Measurements from ENCODE around the gene PTPN13.
"Not testable (repeated sequence)": the region's sequence is repeated elsewhere in the genome, so short reads cannot be mapped to it uniquely, and the experiment has no call there.

PTPN13 gene

DNA sequence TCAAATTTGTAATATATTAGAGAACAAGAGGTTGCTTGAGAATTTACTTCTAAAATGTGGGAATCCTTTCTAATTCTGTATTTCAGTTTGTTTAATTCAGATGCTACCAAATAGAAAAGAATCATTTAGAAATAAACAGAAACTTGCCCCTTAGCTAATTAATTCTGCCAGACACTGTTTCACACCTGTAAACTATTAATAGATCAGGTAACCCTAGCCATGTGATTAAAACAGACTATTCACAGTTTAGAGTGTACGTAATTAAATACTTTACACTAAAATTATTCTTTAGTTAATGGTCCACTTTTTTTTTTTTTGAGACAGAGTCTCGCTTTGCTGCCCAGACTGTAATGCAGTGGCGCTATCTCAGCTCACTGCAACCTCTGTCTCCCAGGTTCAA lies 124.0 kb downstream of the PTPN13 start:
- DNase-seq: no peak

DNA sequence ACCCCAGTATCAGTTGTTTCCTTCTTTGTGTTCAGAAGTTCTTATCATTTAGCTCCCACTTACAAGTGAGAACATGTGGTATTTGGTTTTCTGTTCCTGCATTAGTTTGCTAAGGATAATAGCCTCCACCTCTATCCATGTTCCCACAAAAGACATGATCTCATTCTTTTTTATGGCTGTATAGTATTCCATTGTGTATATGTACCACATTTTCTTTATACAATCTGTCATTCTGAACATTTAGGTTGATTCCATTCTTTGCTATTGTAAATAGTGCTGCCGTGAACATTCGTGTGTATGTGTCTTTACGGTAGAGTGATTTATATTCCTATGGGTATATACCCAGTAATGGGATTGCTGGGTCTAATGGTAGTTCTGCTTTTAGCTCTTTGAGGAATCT lies 125.0 kb downstream of the PTPN13 start:
- DNase-seq: not testable (repeated sequence)

DNA sequence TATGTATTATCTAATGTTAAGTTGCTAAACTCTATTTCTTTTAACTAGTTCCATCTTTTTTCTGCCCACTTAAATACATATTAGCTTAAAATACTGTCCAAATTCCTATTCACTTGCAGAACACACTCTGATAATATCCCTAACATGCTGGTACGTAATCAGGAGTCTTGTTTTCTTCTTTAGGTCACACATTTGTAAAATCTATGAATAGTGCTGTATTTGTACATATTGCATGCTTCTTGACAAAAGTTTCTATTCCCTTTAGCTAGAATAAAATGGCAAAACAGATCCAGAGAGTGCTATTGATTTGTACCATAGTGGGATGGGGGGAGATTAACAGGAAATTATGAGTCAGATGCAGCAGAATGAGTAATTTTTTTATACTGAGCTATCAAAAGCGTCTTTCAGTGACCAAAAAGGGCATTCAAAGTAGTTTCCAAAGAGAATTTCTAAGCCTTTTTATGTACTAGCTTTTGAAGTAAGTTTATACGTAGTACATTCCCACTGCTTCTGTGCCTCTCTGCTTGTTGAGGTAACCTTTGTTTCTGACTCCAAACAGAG lies 126.5 kb downstream of the PTPN13 start:
- no peak for DNase-seq

DNA sequence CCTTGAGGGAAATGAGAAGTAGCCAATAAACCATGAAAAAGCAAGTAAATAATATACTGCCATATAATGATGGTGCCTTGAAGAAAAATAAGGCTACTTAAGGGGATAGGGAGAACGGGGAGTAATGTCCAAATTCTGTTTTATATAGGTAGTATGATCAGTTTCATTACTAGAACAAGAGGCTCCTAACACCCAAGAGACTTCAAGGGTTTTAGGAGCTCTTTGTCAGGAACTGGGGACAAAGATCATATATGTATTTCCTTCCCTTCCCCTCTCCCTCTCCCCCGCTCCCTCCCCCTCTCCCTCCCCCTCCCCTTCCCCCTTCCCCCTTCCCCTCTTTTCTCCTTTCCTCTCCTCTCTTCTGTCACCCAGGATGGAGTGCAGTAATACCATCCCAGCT lies 127.3 kb downstream of the PTPN13 start:
- DNase-seq: no peak

DNA sequence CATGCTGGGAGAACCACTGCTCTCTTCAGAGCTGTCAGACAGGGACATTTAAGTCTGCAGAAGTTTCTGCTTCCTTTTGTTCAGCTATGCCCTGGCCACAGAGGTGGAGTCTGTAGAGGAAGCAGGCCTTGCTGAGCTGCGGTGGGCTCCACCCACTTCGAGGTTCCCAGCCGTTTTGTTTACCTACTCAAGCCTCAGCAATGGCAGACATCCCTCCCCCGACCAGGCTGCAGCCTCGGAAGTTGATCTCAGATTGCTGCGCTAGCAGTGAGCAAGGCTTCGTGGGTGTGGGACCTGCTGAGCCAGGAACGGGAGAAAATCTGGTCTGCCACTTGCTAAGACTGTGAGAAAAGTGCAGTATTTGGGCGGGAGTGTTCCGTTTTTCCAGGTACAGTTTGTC lies 136.2 kb downstream of the PTPN13 start:
- DNase-seq: no peak

DNA sequence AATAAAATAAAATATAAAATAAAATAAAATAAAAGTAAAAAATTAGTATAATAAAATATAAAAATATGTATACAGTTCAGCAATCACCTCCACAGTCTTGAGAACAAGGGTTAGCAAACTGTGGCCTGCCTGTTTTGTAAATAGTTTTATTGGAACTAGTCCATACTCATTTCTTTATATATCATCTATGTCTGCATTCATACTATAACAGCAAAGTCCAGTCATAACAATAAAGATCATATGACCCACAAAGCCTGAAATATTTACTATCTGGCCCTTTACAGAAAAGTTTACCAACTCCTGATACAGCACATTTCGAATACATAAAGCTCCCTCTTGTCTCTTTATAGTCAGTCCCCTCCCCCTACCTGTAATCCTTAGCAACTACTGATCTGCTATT lies 143.1 kb downstream of the PTPN13 start:
- DNase-seq: no peak

DNA sequence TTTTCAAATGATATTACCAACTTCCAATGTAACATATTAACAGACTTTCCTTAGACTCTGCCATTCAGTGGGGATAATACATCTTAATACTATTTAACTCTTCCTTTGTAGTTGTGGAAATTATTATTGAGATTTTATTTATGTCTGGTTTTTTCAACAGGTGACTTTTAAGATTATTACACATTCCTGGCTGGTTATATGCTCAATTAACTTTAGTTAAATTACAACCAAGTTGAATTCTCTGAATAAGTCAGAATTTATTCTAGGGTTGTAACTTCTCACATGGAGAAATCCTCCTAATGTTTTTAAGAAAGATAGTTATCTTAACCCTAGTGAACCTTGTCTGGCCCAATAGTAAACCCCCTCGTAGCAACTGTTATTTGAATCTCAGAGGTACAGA lies 147.7 kb downstream of the PTPN13 start:
- DNase-seq: no peak

DNA sequence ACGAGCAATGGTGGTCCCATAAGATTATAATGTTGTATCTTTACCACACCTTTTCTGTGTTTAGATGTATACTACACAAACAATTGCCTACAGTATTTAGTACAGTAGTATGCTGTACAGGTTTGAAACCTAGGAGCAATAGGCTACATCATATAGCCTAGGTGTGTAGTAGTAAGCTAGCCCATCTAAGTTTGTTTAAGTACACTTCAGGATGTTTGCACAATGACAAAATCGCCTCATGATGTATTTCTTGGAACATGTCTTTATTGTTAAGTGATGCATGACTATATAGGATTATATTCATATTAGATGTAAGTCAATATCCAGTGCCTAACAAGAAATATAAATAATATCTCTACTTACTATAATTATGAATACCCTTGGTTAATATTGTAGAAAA lies 150.5 kb downstream of the PTPN13 start:
- DNase-seq: no peak

DNA sequence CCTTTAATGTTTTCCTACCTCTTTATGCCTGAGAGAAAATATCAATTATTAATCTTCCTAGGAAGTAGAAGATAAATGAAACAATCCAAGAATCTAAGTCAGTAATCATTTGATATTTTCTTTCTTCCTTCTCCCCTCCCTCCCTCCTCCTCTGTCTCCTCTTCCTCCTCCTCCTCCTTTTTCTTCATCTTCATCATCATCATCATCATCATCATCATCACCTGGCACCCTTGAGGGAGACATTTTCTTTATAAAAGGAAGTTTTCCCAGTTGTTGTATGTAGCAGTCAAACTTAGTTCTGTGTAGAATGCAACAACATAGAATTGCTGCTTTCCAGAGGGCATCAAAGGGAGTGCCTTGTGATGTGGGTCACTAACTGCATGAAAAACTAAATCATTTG lies 155.0 kb downstream of the PTPN13 start:
- DNase-seq: no peak

DNA sequence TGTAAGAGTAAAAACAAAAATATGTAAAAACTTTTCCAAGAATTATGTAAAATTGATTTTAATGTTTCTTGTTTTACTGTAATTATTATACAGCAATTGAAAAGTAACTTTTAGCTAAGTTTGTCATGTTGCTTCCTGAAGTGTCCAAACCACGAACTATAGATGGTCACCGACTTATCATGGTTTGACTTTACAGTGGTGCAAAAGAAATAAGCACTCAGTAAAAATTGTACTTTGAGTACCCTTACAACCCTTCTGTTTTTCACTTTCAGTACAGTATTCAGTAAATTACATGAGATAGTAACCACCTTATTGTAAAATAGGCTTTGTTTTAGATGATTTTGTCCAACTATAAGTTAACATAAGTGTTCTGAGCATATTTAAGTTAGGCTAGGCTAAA lies 161.3 kb downstream of the PTPN13 start:
- DNase-seq: no peak

DNA sequence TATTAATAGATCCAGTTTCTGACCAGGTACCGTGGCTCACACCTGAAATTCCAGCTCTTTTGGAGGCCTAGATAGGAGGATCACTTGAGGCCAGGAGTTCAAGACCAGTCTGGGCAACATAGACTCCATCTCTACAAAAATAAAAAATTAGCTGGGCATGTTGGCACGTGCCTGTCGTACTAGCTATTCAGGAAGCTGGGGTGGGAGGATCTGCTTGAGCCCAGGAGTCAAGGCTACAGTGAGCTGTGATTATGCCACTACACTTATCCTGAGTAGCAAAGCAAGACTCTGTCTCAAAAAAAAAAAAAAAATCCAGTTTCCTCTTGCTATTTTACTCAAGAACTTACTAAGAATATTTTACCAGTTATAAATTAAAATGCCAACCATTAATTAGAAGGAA lies 163.4 kb downstream of the PTPN13 start:
- no peak for DNase-seq

DNA sequence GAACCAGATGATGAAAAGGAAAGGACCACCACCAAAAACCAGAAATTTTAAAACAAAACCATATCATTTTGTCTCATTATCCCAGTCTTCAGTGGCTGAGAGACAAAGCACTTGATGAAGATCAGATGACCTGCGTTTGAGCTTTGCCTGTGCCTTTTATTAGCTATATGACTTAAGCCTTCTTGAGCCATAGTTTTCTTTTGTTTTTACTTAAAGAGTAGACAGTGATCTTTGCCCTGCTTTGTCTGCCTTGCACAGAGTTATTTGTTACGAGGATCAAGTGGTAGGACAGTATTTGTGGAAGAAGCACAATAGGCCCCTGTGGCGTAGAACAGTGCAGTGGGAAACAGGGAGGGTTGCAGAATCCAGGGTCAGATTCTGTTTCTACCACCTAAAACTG lies 165.2 kb downstream of the PTPN13 start:
- DNase-seq: no peak

DNA sequence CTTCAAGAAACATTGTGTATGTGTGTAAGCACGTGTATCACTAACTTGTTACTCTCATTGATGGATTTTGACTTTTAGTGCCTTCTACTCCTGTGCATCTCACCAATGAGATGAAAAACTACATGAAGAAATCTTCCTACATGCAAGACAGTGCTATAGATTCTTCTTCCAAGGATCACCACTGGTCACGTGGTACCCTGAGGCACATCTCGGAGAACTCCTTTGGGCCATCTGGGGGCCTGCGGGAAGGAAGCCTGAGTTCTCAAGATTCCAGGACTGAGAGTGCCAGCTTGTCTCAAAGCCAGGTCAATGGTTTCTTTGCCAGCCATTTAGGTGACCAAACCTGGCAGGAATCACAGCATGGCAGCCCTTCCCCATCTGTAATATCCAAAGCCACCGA lies 168.5 kb downstream of the PTPN13 start:
- no peak for DNase-seq

DNA sequence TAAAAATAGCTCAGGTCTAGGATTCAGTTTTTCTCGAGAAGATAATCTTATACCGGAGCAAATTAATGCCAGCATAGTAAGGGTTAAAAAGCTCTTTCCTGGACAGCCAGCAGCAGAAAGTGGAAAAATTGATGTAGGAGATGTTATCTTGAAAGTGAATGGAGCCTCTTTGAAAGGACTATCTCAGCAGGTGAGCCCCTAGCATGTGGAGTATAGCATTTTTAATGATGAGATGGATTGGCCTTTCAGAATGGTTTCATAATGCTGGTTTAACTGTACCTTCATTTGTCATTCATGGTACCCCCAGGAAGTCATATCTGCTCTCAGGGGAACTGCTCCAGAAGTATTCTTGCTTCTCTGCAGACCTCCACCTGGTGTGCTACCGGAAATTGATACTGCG lies 175.7 kb downstream of the PTPN13 start:
- no peak for DNase-seq

DNA sequence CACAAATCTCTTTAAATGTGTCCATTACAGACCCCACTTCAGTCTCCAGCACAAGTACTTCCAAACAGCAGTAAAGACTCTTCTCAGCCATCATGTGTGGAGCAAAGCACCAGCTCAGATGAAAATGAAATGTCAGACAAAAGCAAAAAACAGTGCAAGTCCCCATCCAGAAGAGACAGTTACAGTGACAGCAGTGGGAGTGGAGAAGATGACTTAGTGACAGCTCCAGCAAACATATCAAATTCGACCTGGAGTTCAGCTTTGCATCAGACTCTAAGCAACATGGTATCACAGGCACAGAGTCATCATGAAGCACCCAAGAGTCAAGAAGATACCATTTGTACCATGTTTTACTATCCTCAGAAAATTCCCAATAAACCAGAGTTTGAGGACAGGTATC lies 177.0 kb downstream of the PTPN13 start:
- no peak for DNase-seq

DNA sequence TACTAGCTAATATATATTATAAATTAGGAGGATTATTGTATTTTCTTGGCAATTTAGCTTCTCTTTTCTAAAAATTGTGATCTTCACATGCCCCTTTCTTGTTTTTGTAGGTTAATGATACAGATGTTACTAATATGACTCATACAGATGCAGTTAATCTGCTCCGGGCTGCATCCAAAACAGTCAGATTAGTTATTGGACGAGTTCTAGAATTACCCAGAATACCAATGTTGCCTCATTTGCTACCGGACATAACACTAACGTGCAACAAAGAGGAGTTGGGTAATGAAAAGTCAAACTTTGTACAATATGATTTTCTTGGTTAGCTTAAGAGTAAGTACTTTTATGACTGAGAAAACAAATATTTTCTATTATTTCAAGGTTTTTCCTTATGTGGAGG lies 180.9 kb downstream of the PTPN13 start:
- no peak for DNase-seq

DNA sequence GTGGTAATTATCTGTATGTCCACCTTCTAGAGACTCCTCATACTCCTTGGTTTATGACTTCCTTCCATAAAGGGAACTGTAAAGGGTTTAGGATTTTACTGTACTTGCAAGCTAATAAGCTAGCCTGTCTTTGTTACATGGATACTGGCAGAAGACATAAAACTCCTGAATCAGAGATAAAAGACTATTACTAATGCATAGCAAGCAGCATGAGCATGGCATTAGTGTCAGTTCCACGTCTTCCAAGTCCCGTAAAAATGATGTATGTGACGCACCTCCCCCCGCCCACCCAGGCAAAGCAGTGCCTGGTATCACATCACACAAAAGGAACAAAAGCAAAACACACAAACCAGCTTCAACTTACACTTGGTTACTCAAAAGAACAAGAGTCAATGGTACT lies 184.1 kb downstream of the PTPN13 start:
- DNase-seq: no peak

DNA sequence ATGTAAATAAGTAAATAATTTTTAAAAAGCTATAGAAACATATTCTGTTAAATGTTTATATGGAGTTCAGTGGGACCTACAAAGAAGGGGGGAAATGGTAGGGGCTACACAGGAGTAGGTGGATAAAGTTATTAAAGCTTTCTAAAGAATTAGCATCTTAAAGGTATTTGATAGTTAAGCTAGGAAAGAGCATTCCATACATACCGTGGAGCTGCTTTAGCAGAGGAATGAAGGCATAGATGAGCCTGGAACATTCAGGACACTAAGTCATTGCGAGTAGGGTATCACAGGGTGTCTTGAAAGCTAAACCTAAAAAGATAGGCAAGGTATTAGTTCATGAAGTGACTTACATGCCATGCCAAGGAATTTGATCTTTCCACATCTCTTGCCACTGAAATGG lies 194.7 kb downstream of the PTPN13 start:
- no peak for DNase-seq

DNA sequence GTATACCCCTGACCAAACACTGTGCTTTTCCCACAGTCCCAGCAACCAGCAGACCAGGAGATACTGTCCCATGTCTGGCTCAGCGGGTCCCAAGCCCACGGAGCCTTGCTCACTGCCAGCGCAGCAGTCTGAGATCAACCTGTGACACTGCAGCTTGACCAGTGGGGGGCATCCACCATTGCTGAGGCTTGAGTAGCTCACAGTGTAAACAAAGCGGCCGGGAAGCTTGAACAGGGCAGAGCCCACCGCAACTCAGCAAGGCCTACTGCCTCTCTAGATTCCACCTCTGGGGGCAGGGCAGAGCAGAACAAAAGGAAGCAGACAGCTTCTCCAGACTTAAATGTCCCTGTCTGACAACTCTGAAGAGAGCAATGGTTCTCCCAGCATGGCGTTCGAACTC lies 197.0 kb downstream of the PTPN13 start:
- no peak for DNase-seq

DNA sequence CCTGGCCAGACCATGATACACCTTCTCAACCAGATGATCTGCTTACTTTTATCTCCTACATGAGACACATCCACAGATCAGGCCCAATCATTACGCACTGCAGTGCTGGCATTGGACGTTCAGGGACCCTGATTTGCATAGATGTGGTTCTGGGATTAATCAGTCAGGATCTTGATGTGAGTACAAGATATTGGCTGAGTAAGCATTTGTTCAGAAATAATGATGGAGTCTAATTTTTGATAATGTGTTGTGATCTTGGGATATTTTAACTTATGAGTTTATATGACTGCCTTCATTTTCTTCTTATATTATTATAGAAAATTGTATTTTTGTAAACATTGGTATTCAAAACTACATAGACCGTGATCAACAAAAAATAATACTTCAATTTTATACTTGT lies 215.7 kb downstream of the PTPN13 start:
- no peak for DNase-seq

DNA sequence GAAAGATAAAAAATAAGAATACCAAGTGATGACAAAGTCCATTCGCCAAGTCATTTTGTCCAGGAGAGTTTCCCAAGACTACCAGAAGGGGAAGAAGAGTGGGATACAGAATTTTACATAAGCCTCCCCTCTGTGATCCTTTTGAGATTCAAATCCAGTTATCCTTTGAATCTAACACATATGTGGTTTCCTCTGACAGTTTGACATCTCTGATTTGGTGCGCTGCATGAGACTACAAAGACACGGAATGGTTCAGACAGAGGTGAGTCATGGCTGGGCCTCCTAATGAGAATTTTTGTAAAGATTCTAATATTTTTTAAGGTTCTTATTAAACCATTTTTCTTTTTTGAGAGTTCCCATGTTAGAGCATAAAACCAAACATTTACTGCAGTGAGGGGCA lies 216.7 kb downstream of the PTPN13 start:
- DNase-seq: no peak

DNA sequence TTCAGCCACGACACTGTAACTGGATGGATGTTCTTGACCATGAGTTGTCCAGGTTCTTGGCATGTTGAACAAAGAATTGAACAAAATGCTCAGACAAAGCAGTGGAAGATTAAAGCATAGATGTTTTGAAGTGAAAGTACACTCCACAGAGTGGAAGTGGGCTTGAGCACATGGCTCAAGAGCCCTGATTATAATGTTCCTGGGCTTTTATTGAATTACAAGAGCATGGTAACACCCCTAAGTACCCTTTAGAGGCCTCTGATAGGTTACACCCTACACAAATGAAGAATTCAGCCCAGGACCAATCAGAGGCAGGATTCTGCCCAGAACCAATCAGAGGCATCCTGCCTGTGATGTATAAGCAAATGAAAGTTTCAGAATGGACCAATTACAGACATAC lies 221.5 kb downstream of the PTPN13 start:
- DNase-seq: no peak

DNA sequence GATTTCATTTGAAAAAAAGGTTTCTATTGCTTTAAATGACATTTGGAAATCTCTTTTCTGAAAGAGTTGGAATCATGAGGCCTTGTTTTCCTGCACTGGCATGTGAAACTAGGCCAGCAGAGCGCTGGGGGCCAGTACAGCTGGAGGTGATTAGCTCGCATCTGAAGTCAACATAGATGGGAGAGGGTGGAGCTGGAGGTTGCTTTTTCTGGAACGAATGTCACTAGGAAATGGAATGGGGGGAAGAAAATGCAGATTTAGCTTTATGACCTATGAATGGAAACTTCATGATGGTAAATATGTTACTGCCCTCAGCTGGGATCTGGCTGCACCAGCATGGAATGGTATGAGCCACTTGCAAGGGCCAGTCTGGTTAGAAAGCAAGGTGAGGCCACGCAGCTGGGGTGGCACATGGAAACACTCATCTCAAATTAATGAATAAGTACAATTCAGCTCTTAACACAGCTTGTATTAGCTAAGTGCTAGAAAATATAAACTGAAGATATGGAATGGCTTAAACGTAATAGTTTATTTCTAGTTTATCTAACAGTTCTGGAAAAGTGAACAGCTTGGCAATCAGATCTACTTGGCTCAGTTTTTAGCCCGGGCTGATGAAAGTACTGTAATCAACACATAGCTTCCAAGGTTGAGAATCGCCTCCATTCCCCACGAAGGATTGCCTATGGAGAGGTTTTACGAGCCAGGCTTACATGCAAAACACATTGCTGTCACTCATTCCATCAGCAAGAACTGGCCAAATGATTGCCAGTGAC lies 222.6 kb downstream of the PTPN13 start:
- no peak for DNase-seq

DNA sequence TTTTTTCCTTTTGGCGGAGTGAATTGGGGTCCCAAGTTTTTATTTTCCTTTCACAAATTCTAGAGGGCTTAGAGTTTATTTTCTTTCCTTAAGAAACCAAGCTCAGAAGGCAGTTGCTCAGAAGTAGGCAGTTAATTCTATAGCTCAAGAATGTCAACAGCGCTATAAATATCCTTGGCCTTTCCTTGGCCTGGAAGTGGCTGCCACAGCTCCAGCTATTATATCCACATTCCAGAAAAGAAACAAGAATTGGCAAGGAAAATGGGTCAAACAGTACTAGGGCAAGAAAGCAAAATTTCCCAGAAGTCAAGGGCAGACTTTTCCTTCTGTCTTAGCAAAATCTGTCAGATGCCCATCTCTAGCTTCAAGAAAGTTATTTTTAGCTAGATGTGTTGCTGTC lies 224.1 kb downstream of the PTPN13 start:
- DNase-seq: no peak

DNA sequence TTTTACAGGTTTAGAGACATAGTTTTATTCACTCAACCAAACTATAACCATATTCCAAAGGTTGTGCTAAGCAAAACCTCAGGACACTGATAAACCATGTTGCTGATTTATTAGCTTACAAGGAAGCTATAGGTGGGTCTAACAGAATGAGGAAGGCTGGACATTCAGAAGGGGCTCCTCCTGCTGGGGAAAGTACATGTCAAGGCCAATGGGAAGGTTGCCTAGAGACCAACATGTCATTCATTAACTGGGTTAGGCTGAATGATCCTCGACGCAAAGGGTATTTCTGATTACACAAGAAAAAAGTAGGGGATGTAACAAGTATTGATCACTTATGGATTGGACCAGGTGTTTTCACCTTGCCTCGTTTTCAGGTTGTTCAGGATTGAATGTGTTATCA lies 224.7 kb downstream of the PTPN13 start:
- DNase-seq: no peak

All from suppressor macrophage (primary cell).